Measurements from ENCODE around the gene CYB5R3.

GRCh38 chr22:42639541-42640241, 9.5 kb downstream of the CYB5R3 start:
- TF ChIP-seq, protein P1, sequence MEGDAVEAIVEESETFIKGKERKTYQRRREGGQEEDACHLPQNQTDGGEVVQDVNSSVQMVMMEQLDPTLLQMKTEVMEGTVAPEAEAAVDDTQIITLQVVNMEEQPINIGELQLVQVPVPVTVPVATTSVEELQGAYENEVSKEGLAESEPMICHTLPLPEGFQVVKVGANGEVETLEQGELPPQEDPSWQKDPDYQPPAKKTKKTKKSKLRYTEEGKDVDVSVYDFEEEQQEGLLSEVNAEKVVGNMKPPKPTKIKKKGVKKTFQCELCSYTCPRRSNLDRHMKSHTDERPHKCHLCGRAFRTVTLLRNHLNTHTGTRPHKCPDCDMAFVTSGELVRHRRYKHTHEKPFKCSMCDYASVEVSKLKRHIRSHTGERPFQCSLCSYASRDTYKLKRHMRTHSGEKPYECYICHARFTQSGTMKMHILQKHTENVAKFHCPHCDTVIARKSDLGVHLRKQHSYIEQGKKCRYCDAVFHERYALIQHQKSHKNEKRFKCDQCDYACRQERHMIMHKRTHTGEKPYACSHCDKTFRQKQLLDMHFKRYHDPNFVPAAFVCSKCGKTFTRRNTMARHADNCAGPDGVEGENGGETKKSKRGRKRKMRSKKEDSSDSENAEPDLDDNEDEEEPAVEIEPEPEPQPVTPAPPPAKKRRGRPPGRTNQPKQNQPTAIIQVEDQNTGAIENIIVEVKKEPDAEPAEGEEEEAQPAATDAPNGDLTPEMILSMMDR (IDR thresholded peaks at IDR 0.05) = no peak
- TF ChIP-seq POLR2A (IDR thresholded peaks at IDR 0.05) = no peak
